DOHH2 (cell line): ENCODE data around the gene KRTAP10-12.

Experiments
- EZH2phosphoT487 ChIP-seq: fragments of 200-600 bp; sonication (generic); IDR thresholded peaks from 2 replicates; pipeline ENCODE4 v1.6.1; 2017; ENCODE audit warnings: borderline replicate concordance, mild to moderate bottlenecking, antibody characterized with exemption, low read length, moderate library complexity, mixed read lengths
- TF ChIP-seq, protein P1 (sequence below): fragments of 200-600 bp; sonication (generic); IDR thresholded peaks from one replicate; pipeline ENCODE4 v1.5.1; 2014; ENCODE audit warnings: antibody characterized with exemption, mild to moderate bottlenecking, low read depth, low read length; ENCODE audit not compliant: poor library complexity, severe bottlenecking

DNA sequence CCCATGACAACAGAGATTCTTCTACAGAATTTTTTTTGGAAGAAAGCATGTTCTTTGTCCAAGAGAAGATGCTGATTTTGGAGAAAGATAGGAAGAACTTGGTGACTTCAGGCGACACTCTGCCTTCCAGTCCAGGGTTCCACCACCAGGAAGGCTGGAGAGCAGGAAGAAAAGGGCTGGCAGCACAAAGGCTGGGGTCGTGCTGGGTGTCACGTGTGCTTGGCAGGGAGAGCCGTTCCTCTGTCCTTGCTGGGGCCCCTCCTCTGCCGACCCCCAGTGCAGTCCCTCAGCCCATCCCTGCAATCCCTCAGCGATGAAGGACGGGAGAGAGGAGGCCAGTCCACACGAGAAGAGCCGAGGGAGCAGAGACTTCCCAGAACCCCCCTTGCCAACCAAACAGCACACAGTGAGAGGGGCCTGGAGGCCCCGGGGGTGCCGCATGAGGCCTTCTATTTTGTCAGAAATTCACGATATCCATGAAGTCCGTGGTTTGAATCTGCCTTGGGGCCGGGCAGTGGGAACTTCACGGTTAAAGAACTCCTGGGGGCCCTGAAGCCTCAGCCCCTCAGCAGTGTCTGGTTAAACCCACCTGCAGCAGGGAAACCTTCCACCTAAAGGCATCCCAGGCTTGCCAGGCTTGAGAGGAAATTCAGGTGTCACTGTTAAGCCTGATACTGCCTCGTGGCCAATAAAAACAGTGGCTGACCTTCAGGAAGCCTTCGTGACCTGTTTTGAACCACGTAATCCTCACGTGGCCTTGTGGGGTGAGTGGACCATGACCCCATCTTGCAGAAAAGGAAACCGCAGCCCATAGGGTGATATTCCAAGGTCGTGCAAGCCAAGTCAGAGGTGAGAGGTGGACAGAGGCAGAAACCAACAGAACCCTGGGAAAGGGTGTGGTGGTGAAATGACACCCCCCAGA is 3.4 kb downstream of the KRTAP10-12 start:
- TF ChIP-seq, protein P1, sequence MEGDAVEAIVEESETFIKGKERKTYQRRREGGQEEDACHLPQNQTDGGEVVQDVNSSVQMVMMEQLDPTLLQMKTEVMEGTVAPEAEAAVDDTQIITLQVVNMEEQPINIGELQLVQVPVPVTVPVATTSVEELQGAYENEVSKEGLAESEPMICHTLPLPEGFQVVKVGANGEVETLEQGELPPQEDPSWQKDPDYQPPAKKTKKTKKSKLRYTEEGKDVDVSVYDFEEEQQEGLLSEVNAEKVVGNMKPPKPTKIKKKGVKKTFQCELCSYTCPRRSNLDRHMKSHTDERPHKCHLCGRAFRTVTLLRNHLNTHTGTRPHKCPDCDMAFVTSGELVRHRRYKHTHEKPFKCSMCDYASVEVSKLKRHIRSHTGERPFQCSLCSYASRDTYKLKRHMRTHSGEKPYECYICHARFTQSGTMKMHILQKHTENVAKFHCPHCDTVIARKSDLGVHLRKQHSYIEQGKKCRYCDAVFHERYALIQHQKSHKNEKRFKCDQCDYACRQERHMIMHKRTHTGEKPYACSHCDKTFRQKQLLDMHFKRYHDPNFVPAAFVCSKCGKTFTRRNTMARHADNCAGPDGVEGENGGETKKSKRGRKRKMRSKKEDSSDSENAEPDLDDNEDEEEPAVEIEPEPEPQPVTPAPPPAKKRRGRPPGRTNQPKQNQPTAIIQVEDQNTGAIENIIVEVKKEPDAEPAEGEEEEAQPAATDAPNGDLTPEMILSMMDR: no peak
- TF ChIP-seq EZH2phosphoT487: no peak
